Measurements from ENCODE around the gene EML3. TPM values are rescaled to one million over a fixed set of nuclear protein-coding genes. Genes with fewer than 3 reads are reported as not detected.
A peak's percentile ranks its signal among the peaks of the same experiment; 100 is the strongest.
"Not testable (repeated sequence)": the region's sequence is repeated elsewhere in the genome, so short reads cannot be mapped to it uniquely, and the experiment has no call there.

EML3 gene
- total RNA-seq, 1 experiment from 2014 or later: 43.7 TPM

DNA sequence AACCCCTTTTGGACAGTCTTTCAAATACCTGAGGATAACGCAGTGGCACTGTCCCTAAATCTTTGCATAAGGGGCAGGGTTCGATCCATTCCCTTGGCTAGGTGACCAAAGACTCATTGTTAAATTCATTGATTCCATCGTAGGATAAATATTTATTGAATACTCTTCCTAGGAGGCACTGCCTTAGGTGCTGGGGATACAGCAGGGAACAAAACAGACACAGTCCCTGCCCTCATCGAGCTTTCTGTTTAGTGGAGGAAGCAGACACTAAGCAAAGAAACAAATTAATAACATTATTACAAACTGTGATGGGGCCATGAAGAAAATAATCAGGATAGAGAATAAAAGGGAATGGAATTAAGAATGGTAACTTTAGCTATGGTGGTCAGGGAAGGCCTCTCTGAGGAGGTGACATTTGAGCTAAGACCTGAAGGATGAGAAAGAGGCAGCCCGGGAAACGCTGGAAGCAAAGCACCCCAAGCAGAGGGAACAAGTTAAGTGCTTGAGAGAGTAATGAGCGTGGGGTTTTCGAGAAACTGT, 8.5 kb upstream of the EML3 start:
- DNase-seq (ENCODE audit: unreplicated experiment): no peak
- peaks cover 54% of the 10 kb centered on the region for H3K36me3 Mint-ChIP-seq (ENCODE audit: insufficient read depth, unreplicated experiment)
- no peaks in the 10 kb centered on the region for H3K9me3 Mint-ChIP-seq (ENCODE audit: unreplicated experiment)
- BruUV-seq (replicated peaks): TSS peak; percentile 24
- CTCF ChIA-PET: interaction anchor here (0.9 to 2.5 kb wide), 7 partner anchors 9 to 29 kb away, joined by 3 to 17 read pairs (median 7); partner anchors contain the start of genes EML3 and TUT1
- POLR2A ChIA-PET: interaction anchor here (0.5 to 7.3 kb wide), 36 partner anchors 11 to 1696 kb away, joined by 3 to 149 read pairs (median 5); partner anchors contain the start of genes AHNAK, C11orf98, CSKMT and EEF1G
- H3K27me3 Mint-ChIP-seq (ENCODE audit: insufficient read depth, unreplicated experiment): no peaks in the 10 kb centered on the region
- intact Hi-C loops (cut with micrococcal nuclease): loop anchor here (2.0 kb wide), 1 partner anchor 30 kb away; the partner anchor contains the start of gene TUT1
- H3K27ac Mint-ChIP-seq (ENCODE audit: low read depth, unreplicated experiment): peak overlapping the region; percentile 92
- H3K4me1 Mint-ChIP-seq (ENCODE audit: insufficient read depth, unreplicated experiment): peaks cover 12% of the 10 kb centered on the region
- peak overlapping the region; percentile 97 for H3K4me3 Mint-ChIP-seq (ENCODE audit: unreplicated experiment)
- TF ChIP-seq CTCF (IDR thresholded peaks at IDR 0.05; ENCODE audit: unreplicated experiment): no peak

DNA sequence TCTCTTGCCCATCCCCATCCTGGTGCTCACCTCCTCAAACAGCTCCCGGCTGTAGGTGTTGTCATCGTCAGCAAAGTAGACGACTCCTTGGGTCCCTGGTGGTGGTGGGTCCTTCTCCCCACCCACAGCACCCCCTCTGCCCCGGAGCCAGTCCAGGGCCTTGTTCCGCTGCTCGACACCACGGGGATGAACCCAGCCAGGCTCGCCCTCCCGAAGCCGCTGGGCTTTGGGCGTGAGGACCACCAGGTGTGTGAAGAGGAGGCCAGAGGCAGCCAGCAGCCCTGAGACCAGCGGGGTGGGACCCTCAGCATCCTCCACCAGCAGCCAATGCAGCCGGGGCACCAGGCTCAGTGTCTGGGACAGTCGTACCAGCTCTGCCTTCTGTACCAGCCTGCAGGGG, 4.4 kb upstream of the EML3 start:
- POLR2A ChIA-PET: interaction anchor here (0.6 to 7.3 kb wide), 4 partner anchors 17 to 178 kb away, joined by 4 to 149 read pairs (median 58); partner anchors contain the start of genes EEF1G, MTA2 and TUT1

DNA sequence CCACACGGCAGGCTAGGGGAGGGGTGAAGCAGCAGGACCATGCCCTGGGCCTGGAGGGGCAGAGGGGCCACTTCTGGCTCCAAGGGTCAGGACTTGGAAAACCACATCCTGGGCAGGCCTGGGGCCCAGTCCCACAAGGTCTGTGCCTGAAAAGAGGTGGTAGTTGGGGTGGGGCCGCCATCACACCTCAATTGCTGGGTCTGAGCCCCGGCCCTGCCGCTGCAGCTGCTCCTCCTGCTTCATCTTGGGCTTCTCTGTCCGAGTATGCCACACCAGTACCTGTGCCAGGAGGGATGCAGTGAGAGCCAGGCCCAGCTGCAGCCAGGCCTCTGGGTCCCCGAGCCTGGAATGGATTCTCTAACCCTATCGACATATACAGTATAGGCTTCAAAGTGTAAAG, 2.9 kb upstream of the EML3 start:
- ChIA-PET POLR2A (interaction anchor here (0.9 to 8.4 kb wide), 3 partner anchors 15 to 138 kb away, joined by 3 to 98 read pairs (median 10); partner anchors contain the start of genes MTA2, TUT1 and ZBTB3), CTCF (no interaction called here)
- Mint-ChIP-seq H3K27ac (ENCODE audit: low read depth, unreplicated experiment) (no peak overlapping the region), H3K4me3 (ENCODE audit: unreplicated experiment) (no peak overlapping the region), H3K9me3 (ENCODE audit: unreplicated experiment) (no peaks in the 10 kb centered on the region), H3K27me3 (ENCODE audit: insufficient read depth, unreplicated experiment) (no peaks in the 10 kb centered on the region), H3K4me1 (ENCODE audit: insufficient read depth, unreplicated experiment) (peaks cover 15% of the 10 kb centered on the region), H3K36me3 (ENCODE audit: insufficient read depth, unreplicated experiment) (peaks cover 41% of the 10 kb centered on the region)
- TF ChIP-seq CTCF (IDR thresholded peaks at IDR 0.05; ENCODE audit: unreplicated experiment): no peak
- no peak for DNase-seq (ENCODE audit: unreplicated experiment)
- intact Hi-C loops (cut with micrococcal nuclease): no loop called here
- no TSS peak for BruUV-seq (replicated peaks)

More for the DNA sequence above, 4.4 kb upstream of the EML3 start:
- H3K9me3 Mint-ChIP-seq (ENCODE audit: unreplicated experiment); H3K27ac Mint-ChIP-seq (ENCODE audit: low read depth, unreplicated experiment); DNase-seq (ENCODE audit: unreplicated experiment); BruUV-seq (replicated peaks); H3K4me3 Mint-ChIP-seq (ENCODE audit: unreplicated experiment); intact Hi-C loops (cut with micrococcal nuclease); H3K27me3 Mint-ChIP-seq (ENCODE audit: insufficient read depth, unreplicated experiment): not testable (repeated sequence)
- CTCF ChIA-PET: interaction anchor here (0.6 kb wide), 2 partner anchors 21 to 239 kb away, joined by 3 to 4 read pairs; no protein-coding TSS in a partner anchor
- Mint-ChIP-seq H3K4me1 (ENCODE audit: insufficient read depth, unreplicated experiment) (peaks cover 22% of the 10 kb centered on the region), H3K36me3 (ENCODE audit: insufficient read depth, unreplicated experiment) (peaks cover 45% of the 10 kb centered on the region)

DNA sequence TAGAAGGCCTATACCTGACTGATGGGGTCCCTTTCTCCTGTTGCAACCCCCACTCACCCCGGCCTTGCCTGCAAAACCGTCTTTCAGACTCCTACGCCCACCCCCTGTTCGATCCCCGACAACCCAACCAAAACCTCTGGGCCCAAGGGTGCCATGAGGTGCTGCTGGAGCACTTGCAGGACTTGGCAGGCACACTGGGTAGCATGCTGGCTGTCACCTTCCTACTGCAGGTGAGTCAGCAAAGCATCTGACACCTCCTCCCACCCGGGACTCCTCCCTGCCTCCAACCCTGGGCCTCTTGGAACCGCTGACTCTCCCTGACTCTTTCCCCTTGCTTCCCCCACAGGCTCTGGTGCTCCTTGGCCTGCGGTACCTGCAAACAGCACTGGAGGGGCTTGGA, 1.7 kb upstream of the EML3 start:
- H3K4me1 Mint-ChIP-seq (ENCODE audit: insufficient read depth, unreplicated experiment): peaks cover 10% of the 10 kb centered on the region
- H3K27me3 Mint-ChIP-seq (ENCODE audit: insufficient read depth, unreplicated experiment): no peaks in the 10 kb centered on the region
- H3K27ac Mint-ChIP-seq (ENCODE audit: low read depth, unreplicated experiment): peak overlapping the region; percentile 57
- TF ChIP-seq CTCF (IDR thresholded peaks at IDR 0.05; ENCODE audit: unreplicated experiment): no peak
- no peak overlapping the region for H3K4me3 Mint-ChIP-seq (ENCODE audit: unreplicated experiment)
- H3K9me3 Mint-ChIP-seq (ENCODE audit: unreplicated experiment): no peaks in the 10 kb centered on the region
- CTCF ChIA-PET: interaction anchor here (1.5 to 4.2 kb wide), 2 partner anchors 11 to 22 kb away, joined by 7 to 39 read pairs; partner anchors contain the start of gene TUT1
- intact Hi-C loops (cut with micrococcal nuclease): loop anchor here (5.0 kb wide), 2 partner anchors 33 to 42 kb away; partner anchors contain the start of genes EEF1G and GANAB
- POLR2A ChIA-PET: interaction anchor here (1.1 to 8.4 kb wide), 2 partner anchors 14 to 173 kb away, joined by 3 to 98 read pairs; partner anchors contain the start of genes MTA2 and TMEM179B
- no TSS peak for BruUV-seq (replicated peaks)
- DNase-seq (ENCODE audit: unreplicated experiment): peak; percentile 62
- H3K36me3 Mint-ChIP-seq (ENCODE audit: insufficient read depth, unreplicated experiment): peaks cover 38% of the 10 kb centered on the region
